GM21515 (cell line): ENCODE results near the gene OTUD5.
A peak's percentile ranks its signal among the peaks of the same experiment; 100 is the strongest.

ENCODE experiments used
- ATAC-seq: cut with Tn5 transposase; IDR thresholded peaks from one replicate; pipeline ENCODE4 v1.9.1; 2021; ENCODE audit not compliant: unreplicated experiment

OTUD5 gene

GRCh38 chrX:48938721-48939425, 18.5 kb downstream of the OTUD5 start:
- peak; percentile 50 for ATAC-seq

GRCh38 chrX:48937054-48937907, 20.1 kb downstream of the OTUD5 start:
- peak; percentile 64 for ATAC-seq

DNA sequence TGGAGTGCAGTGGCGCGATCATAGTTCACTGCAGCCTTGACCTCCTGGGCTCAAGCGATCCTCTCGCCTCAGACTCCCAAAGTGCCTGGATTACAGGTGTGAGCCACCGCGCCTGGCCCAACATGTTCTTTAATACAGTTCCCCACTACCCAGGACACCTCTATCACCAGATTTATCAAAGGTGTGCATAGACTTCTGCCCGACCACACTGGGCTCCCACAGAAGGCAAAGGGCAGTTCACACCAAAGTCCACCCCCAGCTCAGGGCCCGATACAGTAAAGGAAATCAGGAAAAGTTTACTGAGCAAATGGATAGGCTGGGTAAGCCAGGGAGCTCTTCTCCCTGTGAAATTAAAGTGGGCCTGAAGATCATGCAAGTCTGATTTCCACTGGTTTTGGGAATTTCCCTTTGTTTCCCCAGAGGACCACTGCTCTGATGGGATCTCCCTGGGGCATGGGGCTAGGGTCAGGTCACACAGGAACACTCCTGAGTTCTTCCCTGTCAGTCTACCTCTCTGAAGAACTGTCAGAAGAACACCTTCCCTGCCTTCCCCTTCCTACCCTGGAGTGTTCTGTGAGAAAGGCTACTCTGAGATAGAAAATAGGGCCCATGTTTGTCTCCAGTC, 20.9 kb downstream of the OTUD5 start:
- ATAC-seq, result no peak

DNA sequence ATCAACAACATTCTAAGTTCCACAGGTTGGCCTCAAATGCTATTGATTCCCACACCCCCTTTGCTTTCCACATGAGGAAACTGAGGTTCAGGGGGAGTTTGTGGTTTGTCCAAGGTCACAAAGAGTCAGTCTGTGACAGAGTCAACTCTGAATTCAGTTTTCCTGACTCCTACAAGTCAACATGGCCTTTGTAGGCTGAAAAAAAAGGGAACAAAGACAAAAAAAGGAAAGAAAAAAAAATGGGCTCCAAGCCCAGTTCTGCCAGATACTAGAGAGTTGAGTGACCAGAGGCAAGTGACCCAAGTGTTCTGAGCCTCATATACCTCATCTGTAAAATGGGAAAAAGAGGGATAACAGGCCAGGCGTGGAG, 22.1 kb downstream of the OTUD5 start:
- no peak for ATAC-seq

DNA sequence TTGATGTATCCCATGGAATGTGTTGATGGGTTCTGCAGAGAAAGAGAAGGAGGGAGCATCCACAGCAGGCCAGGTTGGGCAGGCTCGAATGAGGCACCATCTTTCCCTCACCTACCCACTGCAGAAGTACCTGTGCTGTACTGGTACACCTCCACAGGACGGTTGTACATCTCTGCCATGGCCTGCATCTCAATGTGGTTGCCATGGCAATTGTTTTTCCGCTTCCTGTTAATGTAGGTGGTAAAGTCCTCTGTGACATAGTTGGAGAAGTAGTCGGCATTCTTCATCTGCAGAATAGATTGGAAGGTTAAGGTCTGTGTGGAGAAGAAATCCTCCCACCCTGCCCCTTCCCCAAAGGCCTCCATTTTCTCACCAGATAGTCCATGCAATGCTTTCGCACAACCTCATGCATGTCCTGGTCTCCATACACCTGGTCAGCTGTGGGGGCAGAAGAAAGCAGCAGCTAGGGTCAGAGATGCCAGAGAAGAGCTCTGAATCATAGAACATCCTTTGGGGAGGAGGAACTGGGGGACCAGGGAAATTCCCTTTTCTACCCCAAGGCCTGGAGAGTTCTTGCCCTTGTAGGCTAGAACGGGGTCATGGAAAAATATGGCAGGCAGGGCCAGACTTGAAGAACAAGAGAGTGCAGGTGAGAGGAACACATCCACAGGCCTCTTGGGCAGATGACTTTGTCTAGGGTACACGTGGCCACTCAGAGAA, 22.7 kb downstream of the OTUD5 start:
- no peak for ATAC-seq

DNA sequence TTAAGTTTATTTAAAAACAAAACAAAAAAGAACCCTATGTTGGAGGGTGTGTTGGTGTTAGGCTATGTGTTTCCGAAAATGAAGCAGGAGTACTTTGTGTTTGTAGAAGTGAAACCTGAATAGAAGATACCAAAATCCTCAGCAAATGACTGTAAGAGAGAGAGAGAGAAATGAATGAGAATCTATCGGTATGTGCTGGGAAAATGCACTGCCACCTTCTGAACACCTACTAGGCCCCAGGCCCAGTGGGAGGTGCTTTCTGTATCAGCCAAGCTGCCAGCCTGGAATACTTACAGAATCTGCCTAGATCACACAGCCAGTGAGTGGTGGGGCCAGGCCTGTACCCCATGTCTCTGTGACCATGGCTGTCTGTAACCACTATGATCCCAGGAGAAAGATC, 23.6 kb downstream of the OTUD5 start:
- no peak for ATAC-seq

DNA sequence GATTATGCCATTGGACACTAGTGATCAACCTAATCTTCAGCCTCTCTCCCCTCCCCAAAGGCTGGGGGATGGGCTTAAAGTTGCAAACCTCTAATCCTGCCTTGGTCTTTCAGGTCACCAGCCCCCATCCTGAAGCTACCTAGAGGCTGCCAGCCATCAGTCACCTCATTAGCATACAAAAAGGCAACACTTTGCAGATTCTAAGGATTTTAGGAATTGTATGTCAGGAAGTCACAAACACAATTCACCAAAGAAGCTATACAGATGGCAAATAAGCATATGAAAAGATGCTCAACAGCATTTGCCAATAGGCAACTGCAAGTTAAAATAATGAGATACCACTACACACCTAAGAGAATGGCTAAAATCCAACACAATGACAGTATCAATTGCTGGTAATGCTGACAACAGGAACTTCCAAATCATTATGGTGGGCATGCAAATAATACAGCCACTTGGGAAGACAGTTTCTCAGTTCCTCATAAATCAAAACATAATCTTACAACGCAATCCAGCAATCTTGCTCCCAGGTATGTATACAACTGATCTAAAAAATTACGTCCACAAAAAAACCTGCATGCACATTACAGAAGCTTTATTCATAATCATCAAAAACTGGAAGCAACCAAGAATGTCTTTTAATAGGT, 29.5 kb downstream of the OTUD5 start:
- ATAC-seq, result no peak

DNA sequence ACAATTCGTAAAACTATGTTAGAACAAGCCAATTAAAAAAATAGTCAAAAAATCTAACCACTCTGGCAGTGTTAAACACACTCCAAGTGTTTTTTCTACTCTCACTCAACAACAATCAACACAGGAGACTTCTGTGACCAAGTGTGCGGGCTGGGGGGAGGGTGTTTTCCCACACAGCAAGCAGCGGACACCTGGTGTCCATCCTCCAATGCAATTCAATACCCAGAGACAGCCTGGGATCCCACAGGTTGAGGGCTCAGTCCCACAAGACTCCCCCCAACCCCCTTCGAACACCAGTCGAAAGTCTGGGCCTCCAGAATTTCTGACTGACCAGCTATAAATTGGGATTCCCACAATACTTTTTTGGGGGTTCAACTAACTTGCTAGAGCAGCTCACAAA, 30.3 kb downstream of the OTUD5 start:
- ATAC-seq, result no peak

DNA sequence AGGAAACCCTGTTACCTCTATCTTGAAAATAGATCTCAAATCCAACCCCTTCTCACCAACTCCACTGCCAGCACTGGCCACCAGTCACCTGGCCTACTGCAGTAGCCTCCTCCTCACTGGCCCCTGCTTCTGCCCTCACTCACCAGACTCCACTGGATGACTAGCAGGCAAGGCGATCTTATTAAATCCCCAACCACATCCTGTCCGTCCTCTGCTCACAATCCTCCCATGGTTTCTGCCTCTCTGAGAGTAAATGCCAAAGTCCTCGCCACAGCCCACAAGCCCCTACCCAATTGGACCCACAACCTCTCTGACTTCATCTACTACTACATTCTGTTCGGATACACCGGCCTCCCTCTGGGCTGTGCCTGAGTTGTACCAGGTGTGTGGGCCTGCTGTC, 33.1 kb downstream of the OTUD5 start:
- ATAC-seq, result no peak

DNA sequence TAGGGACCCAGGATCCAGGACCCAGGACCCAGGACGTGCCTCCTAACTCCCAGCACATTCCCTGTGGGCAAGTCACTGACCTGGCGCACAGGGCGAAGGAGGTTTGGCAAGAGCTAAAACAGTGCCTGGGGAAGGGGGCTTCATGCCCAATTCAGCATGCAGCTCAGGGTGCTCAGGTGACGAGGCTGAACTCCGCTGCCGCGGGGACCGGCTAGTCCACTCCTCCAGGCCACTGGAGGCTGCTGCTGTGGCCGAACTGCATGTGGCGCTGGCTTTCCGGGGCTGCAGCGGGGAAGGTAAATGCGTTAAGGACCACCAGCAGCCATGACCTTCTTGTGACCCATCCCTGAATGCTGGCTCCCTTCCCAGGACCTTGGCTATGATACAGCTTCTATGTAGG, 33.6 kb downstream of the OTUD5 start:
- ATAC-seq, result no peak

GRCh38 chrX:48920718-48921104, 36.7 kb downstream of the OTUD5 start:
- no peak for ATAC-seq

DNA sequence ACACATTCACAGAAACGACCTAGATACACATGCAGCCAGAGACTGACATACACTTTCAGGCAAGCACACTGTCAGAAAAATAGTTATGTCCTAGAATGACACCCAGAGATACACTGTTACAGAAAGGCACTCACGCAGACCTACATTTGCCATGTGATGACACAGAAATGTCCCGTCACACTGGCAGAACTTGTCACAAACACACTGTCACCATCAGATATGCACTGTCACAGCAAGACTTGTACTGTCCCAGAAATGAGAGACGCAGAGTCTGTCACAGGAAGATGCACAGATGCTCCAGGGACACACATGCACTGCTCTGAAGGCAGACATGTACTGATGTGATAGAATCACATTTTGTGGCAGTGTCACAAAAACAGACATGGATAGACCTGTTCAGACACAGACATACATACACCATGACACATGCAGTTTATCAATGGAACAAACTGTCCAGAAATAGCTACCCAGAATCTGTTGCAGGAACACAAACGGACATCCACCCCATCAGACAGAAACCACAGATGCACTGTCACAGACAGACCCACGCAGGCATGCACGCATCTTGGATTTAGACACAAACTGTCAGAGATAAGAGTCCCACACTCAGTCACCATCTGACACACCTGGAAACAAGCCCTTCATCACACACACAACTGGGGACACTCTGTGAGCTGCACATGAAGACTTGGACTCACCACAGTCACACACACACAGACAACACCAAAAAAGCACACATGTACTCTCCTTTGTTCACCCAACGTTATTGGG, 37.3 kb downstream of the OTUD5 start:
- ATAC-seq, result no peak

- ATAC-seq, result peak; percentile 17
Measured at GRCh38 chrX:48919360-48919841, 38.0 kb downstream of the OTUD5 start.

DNA sequence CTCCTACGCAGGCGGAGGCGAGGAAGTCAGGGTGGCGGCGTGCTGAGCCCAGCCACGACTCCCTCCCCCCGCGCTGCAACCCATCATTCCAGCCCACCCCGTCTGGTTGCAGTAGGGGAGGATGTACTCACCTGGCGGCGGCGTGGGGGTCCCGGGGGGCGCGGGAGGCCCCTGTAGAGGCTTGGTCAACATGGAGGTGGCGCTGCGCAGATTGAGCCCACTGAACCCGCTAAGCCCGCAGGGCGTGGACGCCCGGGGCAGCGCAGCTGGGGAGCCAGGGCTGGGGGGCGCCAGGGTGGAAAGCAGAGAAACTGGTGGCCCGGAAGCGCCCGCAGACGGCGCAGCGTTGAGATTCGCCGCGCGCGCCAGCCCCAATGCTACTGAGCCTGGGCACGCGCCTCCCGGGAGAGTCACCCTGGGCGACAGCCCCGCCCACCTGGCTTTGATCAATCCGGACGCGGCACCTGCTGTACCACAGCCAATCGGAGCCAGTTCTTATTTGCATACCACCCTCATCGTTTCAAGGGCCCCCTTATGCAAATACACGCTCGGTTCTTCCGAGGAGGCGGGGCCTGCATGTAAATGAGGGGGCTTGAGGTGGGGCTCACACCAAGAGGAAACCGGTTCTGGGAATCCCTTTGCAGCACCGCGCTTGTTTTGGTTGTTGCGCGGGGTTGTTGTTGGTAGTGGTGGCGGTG, 38.6 kb downstream of the OTUD5 start, which contains the start of gene PIM2:
Gene PIM2, minus strand, starts transcription at position 382 of the 698 bp plus-strand sequence. Its CDS starts 190 bp downstream, at position 192.
- peak; percentile 74 for ATAC-seq

DNA sequence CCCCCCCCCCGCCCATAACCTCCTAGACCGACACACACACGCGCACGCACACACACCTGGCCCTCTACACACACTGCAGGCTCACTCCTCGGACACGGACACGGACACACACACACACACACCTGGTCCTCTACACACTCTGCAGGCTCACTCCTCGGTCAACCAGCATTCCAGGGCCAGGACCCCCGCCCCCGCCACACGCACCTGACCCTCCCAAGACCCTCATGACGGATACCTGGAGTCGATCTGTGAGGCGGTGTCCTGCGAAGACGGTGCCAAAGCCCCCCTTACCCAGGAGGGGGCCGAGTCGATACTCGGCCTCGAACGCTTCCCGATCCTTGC, 39.1 kb downstream of the OTUD5 start:
- no peak for ATAC-seq

GRCh38 chrX:48917139-48918001, 40.0 kb downstream of the OTUD5 start:
- ATAC-seq, result peak; percentile 37

- ATAC-seq, result no peak
Measured at GRCh38 chrX:48914593-48915493, 42.6 kb downstream of the OTUD5 start.
